GM10266 (cell line): Measurements from ENCODE around the gene PPP1R14C.

ENCODE experiments used
- DNase-seq: peaks from one replicate; pipeline ENCODE4 v3.0.0; 2012; ENCODE audit errors: extremely low spot score
- CTCF ChIP-seq: IDR thresholded peaks from 2 replicates; pipeline ENCODE4 v1.5.1; 2012; ENCODE audit warnings: mild to moderate bottlenecking, low read depth; ENCODE audit not compliant: control insufficient read depth, insufficient read depth; ENCODE audit errors: missing control alignments

The PPP1R14C gene

GRCh38 chr6:150138638-150139037, 4.2 kb upstream of the PPP1R14C start:
- TF ChIP-seq CTCF = no peak
- no peak for DNase-seq

GRCh38 chr6:150139533-150139932, 3.3 kb upstream of the PPP1R14C start:
- DNase-seq = no peak
- TF ChIP-seq CTCF = no peak

GRCh38 chr6:150140236-150140969, 2.4 kb upstream of the PPP1R14C start:
- no peak for TF ChIP-seq CTCF
- DNase-seq = no peak

- TF ChIP-seq CTCF = no peak
- no peak for DNase-seq
Measured at GRCh38 chr6:150142097-150142669, 661 bp upstream of the PPP1R14C start.

- DNase-seq = no peak
- TF ChIP-seq CTCF = no peak
Measured at GRCh38 chr6:150143516-150144293, 861 bp downstream of the PPP1R14C start.

- no peak for TF ChIP-seq CTCF
- DNase-seq = no peak
Measured at GRCh38 chr6:150144294-150144868, 1.5 kb downstream of the PPP1R14C start.
